AG09309 (cell line): ENCODE measurements around the gene PTS.

Experiments used
- DNase-seq: peaks from one replicate; pipeline ENCODE4 v3.0.0-alpha.2; 2010; ENCODE audit warnings: low read depth
- H3K4me3 ChIP-seq: 2 replicates; pipeline ENCODE4 v1.5.1; 2011; ENCODE audit warnings: mild to moderate bottlenecking, low read depth, low read length, moderate library complexity; ENCODE audit not compliant: control insufficient read depth
- TF ChIP-seq, protein P1 (sequence below): IDR thresholded peaks from 2 replicates; pipeline ENCODE4 v1.5.1; 2011; ENCODE audit warnings: mild to moderate bottlenecking, low read depth, low read length, inconsistent platforms; ENCODE audit not compliant: insufficient read depth, control insufficient read depth; ENCODE audit errors: missing control alignments

Gene PTS

DNA sequence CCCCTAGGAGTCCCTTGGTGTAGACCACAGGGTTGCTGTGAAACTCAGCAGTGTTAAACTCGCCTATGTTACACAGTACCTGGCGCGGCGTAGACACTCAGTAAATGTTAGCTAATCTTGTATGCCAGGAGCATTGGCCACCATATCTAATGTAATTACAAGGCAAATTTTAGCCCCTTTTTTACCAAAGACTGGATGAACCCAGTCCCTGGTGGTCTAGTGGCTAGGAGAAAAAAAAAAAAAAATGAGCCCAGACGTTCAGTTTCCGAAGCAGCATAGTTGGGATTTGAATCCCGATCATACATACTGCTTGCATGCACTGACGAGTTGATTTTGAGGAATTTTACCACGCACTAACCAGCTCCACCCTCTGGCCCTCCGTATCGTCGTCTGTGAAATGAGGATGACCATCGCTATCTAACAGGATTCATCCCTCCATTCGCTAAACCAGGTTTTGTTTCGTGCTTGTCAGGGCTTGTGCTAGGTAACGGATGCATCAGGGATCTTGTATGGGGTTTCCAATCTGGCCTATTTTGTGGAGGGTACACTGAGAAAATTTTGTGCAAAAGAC lies 688 bp downstream of the PTS start:
- DNase-seq, result no peak

DNA sequence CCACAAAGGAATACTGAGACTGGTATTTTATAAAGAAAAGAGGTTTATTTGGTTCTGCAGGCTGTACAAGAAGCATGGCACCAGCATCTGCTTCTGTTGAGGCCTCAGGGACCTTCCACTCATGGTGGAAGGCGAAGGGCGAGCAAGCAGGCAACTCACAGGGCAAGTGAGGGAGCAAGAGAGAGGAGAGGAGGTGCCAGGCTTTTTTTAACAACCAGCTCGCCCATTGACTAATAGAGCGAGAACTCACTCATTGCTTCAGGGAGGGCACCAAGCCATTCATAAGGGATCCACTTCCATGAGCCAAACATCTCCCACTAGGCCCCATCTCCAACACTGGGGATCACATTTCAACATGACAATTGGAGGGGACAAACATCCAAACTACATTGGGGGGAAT lies 1.2 kb downstream of the PTS start:
- TF ChIP-seq, protein P1, sequence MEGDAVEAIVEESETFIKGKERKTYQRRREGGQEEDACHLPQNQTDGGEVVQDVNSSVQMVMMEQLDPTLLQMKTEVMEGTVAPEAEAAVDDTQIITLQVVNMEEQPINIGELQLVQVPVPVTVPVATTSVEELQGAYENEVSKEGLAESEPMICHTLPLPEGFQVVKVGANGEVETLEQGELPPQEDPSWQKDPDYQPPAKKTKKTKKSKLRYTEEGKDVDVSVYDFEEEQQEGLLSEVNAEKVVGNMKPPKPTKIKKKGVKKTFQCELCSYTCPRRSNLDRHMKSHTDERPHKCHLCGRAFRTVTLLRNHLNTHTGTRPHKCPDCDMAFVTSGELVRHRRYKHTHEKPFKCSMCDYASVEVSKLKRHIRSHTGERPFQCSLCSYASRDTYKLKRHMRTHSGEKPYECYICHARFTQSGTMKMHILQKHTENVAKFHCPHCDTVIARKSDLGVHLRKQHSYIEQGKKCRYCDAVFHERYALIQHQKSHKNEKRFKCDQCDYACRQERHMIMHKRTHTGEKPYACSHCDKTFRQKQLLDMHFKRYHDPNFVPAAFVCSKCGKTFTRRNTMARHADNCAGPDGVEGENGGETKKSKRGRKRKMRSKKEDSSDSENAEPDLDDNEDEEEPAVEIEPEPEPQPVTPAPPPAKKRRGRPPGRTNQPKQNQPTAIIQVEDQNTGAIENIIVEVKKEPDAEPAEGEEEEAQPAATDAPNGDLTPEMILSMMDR, result no peak

More for the DNA sequence above, 688 bp downstream of the PTS start:
- TF ChIP-seq, protein P1, result no peak
- H3K4me3 ChIP-seq, result peak overlapping the region; percentile 55

DNA sequence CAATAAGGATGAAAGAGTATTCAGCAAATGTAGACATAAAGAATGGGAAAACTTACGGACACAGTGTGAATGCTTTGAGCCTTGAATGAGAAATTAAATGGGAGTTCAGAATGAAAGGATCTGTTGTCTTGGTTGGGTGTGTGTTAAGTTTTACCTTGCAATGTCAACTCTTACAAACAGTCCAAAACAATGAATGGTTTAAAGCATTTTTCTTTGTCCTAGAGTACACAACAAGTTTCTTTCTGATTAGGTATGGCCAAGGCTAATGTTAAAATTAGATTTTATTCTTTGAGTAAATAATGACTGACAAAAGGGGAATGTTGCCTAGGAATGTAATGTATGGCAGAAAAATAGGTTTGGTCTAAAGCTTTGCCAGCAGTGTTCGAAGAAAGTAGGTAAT lies 2.5 kb downstream of the PTS start:
- no peak for DNase-seq
- TF ChIP-seq, protein P1, result no peak
- no peak overlapping the region for H3K4me3 ChIP-seq

More for the DNA sequence above, 1.2 kb downstream of the PTS start:
- no peak for DNase-seq
- peak overlapping the region; percentile 55 for H3K4me3 ChIP-seq

DNA sequence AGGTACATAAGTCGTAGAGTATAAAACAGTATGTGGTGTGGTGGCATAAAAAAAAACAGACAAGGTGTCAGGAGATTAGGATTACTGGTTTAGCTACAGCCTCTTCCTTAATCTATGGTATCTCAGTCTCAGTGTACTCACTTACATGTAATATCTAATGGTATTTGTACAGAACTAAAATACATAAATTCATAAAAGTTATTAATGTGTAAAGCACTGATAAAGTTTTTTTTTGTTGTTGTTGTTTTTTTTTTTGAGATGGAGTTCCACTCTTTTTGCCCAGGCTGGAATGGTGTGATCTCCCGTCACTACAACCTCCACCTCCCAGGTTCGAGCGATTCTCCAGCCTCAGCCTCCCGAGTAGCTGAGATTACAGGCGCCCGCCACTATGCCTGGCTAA lies 2.9 kb downstream of the PTS start:
- H3K4me3 ChIP-seq, result no peak overlapping the region
- no peak for DNase-seq
- TF ChIP-seq, protein P1, result no peak

DNA sequence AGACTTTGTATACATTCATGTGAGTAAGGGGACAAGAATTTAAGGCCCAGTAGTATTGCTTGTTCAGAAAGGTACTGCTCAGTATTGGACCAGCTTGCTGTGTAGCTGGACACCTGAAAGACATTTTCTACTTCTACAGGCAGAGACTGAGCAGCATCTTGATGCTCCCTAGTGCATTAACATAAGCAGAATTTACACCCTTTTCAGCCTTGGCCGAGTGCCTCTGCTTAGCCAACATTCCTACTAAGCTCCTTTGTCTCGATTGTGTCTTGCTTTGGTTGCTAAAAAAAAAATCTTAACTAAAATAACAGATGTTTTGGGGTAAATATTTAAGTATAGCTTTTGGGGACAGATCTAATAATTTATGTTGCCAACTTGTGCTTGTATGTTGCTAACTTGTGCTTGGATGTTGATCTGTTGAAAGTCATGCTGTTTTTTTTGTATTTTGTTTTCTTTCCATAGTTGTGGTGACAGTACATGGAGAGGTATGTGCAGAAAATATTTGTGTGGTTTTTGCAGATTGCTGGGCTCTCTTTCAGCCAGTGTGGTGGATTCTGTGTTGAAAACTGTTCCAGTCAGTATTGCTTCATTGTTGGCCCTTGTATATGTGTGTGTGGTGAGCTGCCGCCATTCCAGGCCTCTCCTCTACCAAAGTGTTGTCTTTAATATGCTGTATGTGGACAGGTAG lies 3.7 kb downstream of the PTS start:
- no peak overlapping the region for H3K4me3 ChIP-seq
- TF ChIP-seq, protein P1, result no peak
- DNase-seq, result peak; percentile 88

DNA sequence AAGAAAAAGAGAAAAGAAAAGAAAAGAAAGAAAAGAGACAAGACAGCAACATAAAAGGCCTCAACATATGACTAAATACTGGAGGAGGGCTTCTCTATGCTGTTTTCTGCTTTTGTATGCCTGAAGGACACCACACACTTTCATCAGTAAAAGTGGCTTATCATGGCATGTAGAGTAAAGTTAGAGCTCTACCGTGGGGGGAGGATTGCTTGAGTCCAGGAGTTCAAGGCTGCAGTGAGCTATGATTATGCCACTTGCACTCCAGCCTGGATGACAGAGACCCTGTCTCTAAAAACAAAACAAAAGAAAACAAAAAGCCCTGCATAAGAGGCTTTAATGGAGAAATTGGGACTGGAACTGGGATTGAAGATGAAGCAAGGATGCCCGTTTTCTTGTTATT lies 5.7 kb downstream of the PTS start:
- TF ChIP-seq, protein P1, result no peak
- no peak overlapping the region for H3K4me3 ChIP-seq
- no peak for DNase-seq
